HL-60 (cell line): Measurements from ENCODE around the gene PTGR3.

Source experiments
- DNase-seq, 2 experiments: peaks; one replicate each; pipeline ENCODE4 v3.0.0-alpha.2; 2010 to 2020; ENCODE audit warnings: low read depth in 1 of 2, low spot score in 1 of 2
- H3K27ac ChIP-seq: fragments of 250-450 bp; sonication (Bioruptor Pico); replicated peaks from 2 replicates; pipeline ENCODE4 v1.5.1; 2020; ENCODE audit warnings: mild to moderate bottlenecking, moderate library complexity
- H3K27me3 ChIP-seq: fragments of 250-450 bp; sonication (Bioruptor Pico); 2 replicates; pipeline ENCODE4 v1.5.1; 2021; ENCODE audit warnings: mild to moderate bottlenecking, moderate library complexity; ENCODE audit not compliant: insufficient read depth, poor library complexity, severe bottlenecking
- H3K4me3 ChIP-seq: replicated peaks from 2 replicates; pipeline ENCODE4 v1.5.1; 2011; ENCODE audit warnings: mild to moderate bottlenecking, control low read depth, low read length; ENCODE audit not compliant: insufficient read depth
- GABPA ChIP-seq: IDR thresholded peaks from 2 replicates; pipeline ENCODE4 v1.6.1; 2012; ENCODE audit warnings: low read depth
- POLR2AphosphoS5 ChIP-seq: IDR thresholded peaks from 2 replicates; pipeline ENCODE4 v1.6.1; 2012; ENCODE audit warnings: low read depth
- SPI1 ChIP-seq: IDR thresholded peaks from 2 replicates; pipeline ENCODE4 v1.6.1; 2012; ENCODE audit warnings: low read depth, mild to moderate bottlenecking, borderline replicate concordance
- TF ChIP-seq, protein P1 (sequence below): IDR thresholded peaks from 2 replicates; pipeline ENCODE4 v1.6.1; 2012; ENCODE audit warnings: low read depth; ENCODE audit not compliant: insufficient replicate concordance
- TF ChIP-seq, protein P2 (sequence below): IDR thresholded peaks from one replicate; pipeline ENCODE4 v1.5.1; 2011; ENCODE audit warnings: low read length, control low read depth, inconsistent platforms; ENCODE audit not compliant: insufficient read depth

The PTGR3 gene

DNA sequence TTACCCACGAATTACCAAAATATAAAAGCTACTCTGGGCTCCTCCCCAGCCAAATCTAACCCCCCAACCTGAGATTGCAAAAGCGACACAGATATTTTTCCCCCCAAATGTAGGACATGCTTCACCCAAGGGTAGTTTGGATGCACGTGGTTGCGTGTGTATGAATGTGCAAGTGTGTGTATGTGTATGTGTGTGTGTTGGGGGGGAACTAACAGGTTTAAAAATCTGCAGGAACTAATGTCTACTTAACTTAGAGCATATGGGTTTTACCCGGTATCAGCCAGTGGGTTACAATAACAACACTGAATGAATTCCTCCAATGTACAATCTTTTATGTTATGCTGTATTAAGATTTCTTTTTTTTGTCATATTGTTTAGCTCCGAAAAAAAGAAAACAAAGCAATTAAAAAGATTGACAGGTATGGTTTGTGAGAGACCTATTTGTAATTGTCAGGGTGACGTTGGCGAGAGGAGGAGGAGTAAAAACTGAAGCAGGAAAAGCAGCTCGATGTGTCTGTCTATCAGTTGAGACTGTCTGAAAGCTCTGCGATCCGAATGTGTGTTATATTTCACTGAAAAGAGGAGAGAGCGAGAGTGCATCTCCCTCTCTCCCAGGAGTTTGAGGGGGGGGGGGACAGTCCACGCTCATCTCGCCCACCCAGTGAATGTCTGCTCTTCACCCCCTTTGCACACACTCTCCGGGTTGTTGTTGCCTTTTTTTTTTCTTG lies 1.5 kb upstream of the PTGR3 start, which contains the start of gene TSHZ1:
Gene TSHZ1 (plus strand): TSS at position 524 of the 728 bp plus-strand sequence. CDS start 1,080 bp downstream, outside the sequence.
- peak; percentile 86 for TF ChIP-seq POLR2AphosphoS5
- TF ChIP-seq, protein P1, sequence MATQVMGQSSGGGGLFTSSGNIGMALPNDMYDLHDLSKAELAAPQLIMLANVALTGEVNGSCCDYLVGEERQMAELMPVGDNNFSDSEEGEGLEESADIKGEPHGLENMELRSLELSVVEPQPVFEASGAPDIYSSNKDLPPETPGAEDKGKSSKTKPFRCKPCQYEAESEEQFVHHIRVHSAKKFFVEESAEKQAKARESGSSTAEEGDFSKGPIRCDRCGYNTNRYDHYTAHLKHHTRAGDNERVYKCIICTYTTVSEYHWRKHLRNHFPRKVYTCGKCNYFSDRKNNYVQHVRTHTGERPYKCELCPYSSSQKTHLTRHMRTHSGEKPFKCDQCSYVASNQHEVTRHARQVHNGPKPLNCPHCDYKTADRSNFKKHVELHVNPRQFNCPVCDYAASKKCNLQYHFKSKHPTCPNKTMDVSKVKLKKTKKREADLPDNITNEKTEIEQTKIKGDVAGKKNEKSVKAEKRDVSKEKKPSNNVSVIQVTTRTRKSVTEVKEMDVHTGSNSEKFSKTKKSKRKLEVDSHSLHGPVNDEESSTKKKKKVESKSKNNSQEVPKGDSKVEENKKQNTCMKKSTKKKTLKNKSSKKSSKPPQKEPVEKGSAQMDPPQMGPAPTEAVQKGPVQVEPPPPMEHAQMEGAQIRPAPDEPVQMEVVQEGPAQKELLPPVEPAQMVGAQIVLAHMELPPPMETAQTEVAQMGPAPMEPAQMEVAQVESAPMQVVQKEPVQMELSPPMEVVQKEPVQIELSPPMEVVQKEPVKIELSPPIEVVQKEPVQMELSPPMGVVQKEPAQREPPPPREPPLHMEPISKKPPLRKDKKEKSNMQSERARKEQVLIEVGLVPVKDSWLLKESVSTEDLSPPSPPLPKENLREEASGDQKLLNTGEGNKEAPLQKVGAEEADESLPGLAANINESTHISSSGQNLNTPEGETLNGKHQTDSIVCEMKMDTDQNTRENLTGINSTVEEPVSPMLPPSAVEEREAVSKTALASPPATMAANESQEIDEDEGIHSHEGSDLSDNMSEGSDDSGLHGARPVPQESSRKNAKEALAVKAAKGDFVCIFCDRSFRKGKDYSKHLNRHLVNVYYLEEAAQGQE = peak; percentile 49
- no peak for TF ChIP-seq SPI1
- H3K27ac ChIP-seq = peak within 1 kb of the TSS; percentile 94
- peak; percentile 81 to 92 for DNase-seq
- H3K4me3 ChIP-seq = peak within 1 kb of the TSS; percentile 90
- no peaks in the 10 kb centered on the region for H3K27me3 ChIP-seq

DNA sequence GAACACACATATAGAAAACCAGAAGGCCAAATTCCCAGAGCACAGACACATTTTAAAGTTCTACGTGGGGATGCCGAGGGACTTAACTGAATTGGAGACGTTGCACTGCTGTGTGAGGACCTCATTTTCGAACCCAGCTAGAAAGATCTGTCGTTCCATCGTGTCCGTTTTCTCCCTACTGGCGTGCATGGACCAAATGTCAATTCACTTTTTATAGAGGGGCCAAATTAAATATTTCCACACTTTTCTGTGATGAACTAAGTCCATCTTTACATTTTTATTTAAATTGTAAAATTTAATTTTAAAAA lies 966 bp upstream of the PTGR3 start:
- no peak for TF ChIP-seq SPI1
- Histone ChIP-seq H3K4me3 (peak overlapping the region; percentile 90), H3K27ac (peak overlapping the region; percentile 94), H3K27me3 (no peaks in the 10 kb centered on the region)
- no peak for DNase-seq

DNA sequence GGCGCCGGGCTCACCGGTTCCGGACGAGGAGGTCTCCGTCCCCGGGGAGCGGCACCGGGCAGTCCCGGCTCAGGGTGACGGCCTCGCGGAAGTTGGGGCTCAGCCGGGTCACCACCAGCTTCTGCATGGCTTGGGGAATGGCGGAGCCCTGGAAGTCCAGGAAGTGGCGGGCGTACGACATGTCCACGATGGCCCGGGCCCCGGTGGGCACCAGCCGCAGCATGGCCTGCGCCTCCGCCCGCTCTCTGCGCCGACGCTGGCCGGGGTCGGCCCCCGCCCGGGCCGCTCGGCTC lies 157 bp downstream of the PTGR3 start:
- Histone ChIP-seq H3K27me3 (no peaks in the 10 kb centered on the region), H3K27ac (peak overlapping the region; percentile 94)

DNA sequence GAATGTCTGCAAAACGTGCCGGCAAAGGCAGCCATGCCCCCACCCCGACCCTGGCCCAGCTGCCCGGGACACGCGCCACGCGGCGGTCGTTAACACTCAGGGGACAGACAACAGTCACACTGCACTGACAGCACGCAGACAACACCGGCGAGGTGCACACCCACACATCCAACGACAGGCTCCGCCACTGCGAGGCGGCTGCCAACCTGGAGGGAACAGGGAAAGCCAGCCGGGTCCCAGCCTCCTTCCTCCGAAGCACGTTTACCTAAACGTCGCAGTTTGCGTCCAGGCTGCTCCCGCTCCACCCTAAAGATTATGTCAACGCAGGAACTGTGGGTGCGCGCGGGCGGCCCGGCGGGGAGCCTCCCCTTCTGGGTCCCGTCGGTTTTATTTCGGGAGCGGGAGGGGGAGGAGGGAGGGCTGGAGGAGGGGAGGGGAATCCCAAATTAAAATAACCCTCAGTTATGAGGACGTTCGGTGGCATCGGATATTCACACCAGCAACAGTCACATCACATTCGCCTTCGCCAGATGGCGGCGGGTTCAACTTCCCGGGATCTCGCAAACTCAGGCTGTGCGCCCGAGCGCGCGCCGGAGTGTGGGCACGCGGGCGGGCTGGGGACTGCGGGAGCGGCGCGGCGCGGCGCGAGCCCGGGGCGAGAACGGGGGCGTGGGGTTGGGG lies 644 bp downstream of the PTGR3 start:
- H3K4me3 ChIP-seq = peak overlapping the region; percentile 90
- peak overlapping the region; percentile 94 for H3K27ac ChIP-seq
- TF ChIP-seq, protein P1 = no peak
- peak; percentile 81 for TF ChIP-seq POLR2AphosphoS5
- DNase-seq = peak; percentile 74 to 77
- no peaks in the 10 kb centered on the region for H3K27me3 ChIP-seq

More for the DNA sequence above, 157 bp downstream of the PTGR3 start:
- peak in 1 of 2 experiments; percentile 57 for DNase-seq
- TF ChIP-seq POLR2AphosphoS5 = no peak; the same call in 1 of the 2 replicates
- no peak for TF ChIP-seq SPI1
- no peak for TF ChIP-seq GABPA
- TF ChIP-seq, protein P1 = no peak
- TF ChIP-seq, protein P2, sequence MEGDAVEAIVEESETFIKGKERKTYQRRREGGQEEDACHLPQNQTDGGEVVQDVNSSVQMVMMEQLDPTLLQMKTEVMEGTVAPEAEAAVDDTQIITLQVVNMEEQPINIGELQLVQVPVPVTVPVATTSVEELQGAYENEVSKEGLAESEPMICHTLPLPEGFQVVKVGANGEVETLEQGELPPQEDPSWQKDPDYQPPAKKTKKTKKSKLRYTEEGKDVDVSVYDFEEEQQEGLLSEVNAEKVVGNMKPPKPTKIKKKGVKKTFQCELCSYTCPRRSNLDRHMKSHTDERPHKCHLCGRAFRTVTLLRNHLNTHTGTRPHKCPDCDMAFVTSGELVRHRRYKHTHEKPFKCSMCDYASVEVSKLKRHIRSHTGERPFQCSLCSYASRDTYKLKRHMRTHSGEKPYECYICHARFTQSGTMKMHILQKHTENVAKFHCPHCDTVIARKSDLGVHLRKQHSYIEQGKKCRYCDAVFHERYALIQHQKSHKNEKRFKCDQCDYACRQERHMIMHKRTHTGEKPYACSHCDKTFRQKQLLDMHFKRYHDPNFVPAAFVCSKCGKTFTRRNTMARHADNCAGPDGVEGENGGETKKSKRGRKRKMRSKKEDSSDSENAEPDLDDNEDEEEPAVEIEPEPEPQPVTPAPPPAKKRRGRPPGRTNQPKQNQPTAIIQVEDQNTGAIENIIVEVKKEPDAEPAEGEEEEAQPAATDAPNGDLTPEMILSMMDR = no peak
- peak overlapping the region; percentile 90 for H3K4me3 ChIP-seq
